Stimulated activated CD8-positive, alpha-beta memory T cell treated with anti-CD3 and anti-CD28 coated beads, Interleukin-15, amount 100 ng/mL, for 4 hours (primary cell): ENCODE measurements around the gene HDHD2.
A peak's percentile ranks its signal among the peaks of the same experiment; 100 is the strongest.

Experiments used
- DNase-seq, 2 donors: peaks; one replicate each; pipeline ENCODE4 v3.0.0-alpha.2; 2020; ENCODE audit warnings: low read depth in 2 of 2

The HDHD2 gene

DNA sequence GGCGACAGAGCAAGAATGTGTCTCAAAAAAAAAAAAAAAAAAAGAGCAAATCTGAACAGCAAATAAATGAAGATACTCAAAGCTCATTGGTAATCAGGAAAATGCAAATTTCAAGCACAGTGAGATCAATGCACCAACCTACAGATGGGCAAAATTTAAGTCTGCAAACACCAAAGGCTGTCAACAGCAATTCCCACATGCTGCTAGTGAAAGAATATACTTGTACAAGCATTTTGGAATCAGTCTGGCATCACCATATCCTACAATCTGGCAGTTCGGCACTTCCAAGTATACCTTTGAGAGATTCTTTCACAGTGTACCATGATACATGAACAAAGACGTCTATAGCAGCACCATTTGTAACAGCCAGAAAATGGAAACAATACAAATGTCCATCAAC is 4.1 kb downstream of the HDHD2 start:
- no peak for DNase-seq

DNA sequence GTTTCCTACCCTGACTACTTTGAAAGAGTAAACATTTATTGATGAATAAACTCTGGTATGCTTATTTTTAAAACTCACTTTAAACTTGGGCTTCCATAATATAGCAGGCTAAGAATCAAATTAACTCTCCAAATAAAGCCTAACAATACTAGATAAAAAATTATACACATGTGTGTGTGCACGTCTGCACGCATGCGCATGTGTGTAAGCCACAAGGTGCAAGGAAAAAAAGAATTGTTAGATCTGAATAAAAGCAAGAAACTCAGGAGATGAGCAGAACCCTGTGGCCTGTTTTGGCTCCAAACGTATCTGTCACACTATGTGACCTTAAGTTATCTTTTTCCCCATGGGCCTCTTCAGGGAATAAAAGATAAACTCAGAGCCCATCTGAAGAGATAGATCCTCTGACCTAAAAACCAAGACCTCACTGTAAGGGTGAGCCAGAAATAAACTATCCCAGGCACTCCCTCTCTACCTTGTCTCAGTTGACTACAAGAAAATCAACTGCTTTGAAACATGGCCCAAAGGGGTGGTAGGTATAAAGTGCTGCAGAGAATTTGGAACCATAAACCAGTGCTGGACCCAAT is 6.3 kb downstream of the HDHD2 start:
- no peak for DNase-seq

DNA sequence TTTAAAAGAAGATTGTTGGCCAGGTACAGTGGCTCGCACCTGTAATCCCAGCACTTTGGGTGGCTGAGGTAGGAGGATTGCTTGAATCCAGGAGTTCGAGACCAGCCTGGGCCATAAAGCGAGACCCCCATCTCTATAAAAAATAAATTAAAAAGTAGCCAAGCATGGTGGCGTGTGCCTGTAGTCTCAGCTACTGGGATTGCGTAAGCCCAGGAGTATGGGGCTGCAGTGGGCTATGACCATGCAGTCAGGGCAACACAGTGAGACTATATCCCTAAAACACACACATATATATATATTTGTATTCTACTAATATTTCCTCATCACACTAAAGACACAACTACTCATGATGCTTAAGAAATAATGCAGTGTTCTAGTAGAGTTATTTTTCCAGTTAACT is 7.1 kb downstream of the HDHD2 start:
- no peak for DNase-seq

DNA sequence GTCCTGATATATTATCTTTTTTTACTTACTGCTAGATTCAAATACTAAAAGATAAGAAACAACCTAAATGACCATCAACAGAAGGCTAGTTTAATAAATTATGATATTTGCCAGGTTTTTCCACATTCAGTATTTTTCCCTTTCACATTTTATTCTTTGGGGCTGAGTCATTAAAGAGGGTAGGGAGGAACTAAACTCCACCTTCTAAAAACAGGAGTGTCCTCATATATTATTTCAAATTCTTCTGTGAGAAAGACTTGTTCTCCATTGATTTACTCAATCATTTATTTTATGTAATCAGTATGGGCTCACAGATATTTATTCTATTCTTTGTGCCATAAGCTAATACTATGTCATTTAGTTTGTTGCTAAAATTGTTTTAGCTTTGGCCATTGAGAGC is 9.0 kb downstream of the HDHD2 start:
- DNase-seq: no peak

- no peak for DNase-seq
Observed at GRCh38 chr18:47121146-47121545, 29.2 kb downstream of the HDHD2 start.

GRCh38 chr18:47120428-47120827 is 29.9 kb downstream of the HDHD2 start:
- DNase-seq: no peak

DNA sequence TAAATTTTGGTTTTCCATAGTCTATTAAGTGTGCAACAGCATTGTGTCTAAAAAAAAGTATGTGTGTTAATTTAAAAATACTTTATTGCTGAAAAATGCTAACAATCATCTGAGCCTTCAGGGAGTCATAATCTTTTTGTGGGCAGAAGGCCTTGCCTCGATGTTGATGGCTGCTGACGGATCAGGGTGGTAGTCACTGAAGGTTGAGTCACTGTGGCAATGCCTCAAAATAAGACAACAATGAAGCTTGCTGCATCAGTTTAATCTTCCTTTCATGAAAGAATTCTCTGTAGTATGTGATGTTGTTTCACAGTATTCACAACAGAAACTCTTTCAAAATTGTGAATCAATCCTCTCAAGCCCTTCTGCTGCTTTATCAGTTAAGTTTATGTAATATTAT is 31.3 kb downstream of the HDHD2 start:
- DNase-seq: no peak

- DNase-seq: no peak
Observed at GRCh38 chr18:47115205-47115604, 35.1 kb downstream of the HDHD2 start.

GRCh38 chr18:47113796-47114540 is 36.3 kb downstream of the HDHD2 start:
- DNase-seq: no peak

DNA sequence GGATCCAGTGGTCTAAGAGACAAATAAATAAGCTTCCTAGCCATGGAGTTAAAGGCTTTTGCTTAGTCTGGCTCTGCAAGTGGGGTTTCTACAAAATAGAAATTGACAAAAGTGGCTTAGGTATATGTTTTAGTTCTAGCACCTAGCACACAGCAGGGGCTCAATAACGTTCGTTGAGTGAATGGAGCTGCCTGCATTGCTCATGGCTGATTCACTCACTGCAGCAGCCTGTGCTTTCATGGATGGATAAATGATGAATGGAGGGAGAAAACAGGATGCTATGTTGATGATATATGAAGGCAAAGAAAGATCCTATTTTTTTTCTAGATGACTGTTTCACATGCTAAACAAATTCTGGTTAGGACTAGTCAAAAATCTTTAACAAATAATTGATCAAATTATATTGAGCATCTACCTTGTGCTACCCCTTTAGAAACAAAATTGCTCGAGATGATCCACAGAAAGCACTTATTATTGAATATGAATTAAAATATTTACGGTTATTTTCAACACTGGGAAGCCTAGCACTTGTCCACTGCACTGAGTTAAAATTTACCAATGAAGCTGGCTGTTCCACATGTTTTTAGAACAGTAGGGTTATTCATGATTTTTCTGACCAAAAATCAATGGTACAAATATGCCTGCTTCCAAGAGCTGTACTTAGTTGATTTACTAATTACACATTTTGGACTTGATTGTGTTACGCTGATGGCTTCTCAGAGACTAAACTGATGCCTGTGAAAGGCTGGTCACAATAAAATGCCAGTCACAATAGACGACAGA is 39.6 kb downstream of the HDHD2 start:
- DNase-seq: no peak

DNA sequence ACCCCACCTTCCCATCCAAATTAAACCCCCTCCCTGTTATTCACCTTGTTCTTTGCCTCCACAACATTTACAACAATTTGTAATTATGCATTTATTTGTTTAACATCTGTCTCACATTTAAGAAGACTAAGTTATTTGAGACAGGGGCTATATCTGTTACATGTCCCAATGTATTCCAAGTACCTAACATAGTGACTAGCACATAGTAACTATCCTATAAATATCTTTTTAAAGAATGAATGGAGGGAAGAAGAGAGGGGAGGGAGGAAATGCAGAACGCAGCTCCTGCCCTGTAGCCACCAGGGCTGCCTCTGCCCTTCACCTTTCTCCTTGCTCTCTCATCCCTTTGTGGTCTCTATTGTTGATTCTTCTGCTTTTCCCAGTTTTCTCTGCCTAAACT is 40.6 kb downstream of the HDHD2 start:
- DNase-seq: no peak

DNA sequence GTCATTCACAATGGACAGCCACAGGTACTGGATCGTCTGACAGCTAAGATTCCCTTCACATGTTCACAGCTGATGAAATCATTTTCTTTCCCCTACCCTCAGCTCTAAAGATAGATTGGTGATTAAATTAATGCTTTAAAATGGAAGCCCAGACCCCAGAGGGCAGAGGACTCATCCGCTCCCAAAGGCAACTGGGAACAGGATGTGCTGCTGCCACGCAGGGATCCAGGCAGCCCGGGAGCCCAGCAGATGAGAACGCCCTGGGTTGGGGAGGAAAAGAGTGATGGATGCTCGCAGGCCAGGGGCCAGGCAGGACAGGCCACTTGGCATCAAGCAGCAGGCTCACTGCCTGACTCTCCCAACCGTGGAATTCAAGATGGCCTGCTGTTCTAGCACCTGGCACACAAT is 41.3 kb downstream of the HDHD2 start:
- no peak for DNase-seq

DNA sequence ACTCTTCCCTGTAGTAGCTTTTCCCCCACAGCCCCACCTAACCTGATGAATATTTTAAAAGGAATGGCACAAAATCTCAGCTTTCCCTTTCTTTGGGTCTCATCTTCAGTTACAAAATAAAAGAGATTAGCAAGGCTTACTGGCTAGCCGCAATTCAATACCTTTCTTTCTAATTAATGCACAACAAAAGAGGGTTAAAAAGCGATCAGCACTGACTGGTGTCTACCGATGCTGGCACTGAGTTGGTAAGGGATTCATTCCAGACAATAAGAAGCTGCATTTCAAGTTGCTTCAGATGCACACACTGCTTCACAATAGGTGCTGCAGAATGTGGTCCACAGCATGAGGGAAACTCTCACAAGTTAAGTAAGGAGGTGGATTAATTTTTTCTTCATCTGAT is 41.9 kb downstream of the HDHD2 start:
- DNase-seq: no peak

GRCh38 chr18:47100212-47100831 is 50.0 kb downstream of the HDHD2 start:
- peak; percentile 8 to 21 for DNase-seq

GRCh38 chr18:47095810-47096209 is 54.5 kb downstream of the HDHD2 start:
- DNase-seq: no peak

- no peak for DNase-seq
Observed at GRCh38 chr18:47087676-47088075, 62.6 kb downstream of the HDHD2 start.

DNA sequence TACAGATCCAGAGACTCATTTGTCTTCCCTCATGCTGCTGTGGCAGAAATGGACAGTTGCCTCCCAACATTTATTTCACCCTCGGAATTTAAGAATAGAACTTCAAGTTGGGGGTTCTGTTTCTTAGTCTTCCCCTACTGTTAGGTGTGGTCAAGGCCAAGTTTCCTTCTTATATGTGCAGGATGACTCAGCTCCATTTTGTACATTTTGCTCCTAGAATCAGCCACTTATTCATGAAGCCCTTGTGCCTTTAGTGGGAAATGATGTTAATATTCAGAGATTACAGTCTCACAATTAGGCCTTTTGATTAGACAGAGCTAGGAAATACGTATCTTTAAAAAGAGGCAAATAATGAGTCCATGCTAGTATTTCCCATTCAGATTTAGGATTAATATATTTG is 68.7 kb downstream of the HDHD2 start:
- no peak for DNase-seq

GRCh38 chr18:47080872-47081271 is 69.4 kb downstream of the HDHD2 start:
- no peak for DNase-seq

DNA sequence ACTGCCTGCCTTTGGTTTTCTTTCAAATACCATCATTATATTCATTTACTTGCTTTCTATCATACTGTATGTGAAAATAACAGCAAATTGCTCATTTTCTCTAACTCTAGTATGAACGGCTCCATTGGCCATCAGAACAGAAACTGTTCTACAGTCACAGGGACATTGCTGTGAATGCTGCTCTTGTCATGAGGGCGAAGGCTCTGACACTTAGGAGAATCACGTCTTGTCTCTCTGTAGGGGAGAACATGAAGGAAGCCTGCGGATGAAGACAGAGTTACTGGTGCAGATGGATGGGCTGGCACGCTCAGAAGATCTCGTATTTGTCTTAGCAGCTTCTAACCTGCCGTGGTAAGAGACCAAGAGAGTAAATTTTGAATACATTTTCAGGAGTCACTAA is 73.2 kb downstream of the HDHD2 start:
- DNase-seq: no peak

GRCh38 chr18:47075098-47075883 is 75.0 kb downstream of the HDHD2 start:
- no peak for DNase-seq

GRCh38 chr18:47067648-47068047 is 82.7 kb downstream of the HDHD2 start:
- no peak for DNase-seq

DNA sequence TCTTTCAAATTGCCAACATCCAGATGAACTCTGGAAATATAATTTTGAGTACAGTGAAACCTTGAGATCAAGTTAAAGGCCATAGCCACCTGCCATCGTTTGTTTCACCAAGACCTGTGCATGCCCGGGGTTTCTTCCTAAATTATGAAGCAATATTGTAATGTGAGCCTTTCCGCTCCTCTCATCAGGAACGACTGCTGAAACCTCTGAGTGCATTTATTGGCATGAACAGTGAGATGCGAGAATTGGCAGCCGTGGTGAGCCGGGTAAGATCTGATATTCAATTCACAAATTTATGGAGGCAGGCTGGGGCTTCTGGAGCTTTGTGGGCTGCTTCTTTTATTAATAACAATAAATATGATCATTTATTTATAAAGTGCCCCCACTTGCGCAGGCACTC is 87.2 kb downstream of the HDHD2 start:
- no peak for DNase-seq
